SU-DHL-6 (cell line): Measurements from ENCODE around the gene FMNL1.

Source experiments
- EZH2phosphoT487 ChIP-seq: fragments of 200-600 bp; sonication (generic), shearing (Covaris generic); conservative IDR thresholded peaks from 2 replicates; pipeline ENCODE4 v1.6.1; 2018; ENCODE audit warnings: mild to moderate bottlenecking, antibody characterized with exemption, low read length, moderate library complexity, mixed read lengths
- TF ChIP-seq, protein P1 (sequence below): fragments of 200-600 bp; sonication (generic); IDR thresholded peaks from one replicate; pipeline ENCODE4 v1.5.1; 2017; ENCODE audit warnings: antibody characterized with exemption, mild to moderate bottlenecking, low read length, moderate library complexity; ENCODE audit not compliant: insufficient read depth, poor library complexity, severe bottlenecking

GRCh38 chr17:45227926-45228762 lies 6.5 kb downstream of the FMNL1 start:
- TF ChIP-seq, protein P1, sequence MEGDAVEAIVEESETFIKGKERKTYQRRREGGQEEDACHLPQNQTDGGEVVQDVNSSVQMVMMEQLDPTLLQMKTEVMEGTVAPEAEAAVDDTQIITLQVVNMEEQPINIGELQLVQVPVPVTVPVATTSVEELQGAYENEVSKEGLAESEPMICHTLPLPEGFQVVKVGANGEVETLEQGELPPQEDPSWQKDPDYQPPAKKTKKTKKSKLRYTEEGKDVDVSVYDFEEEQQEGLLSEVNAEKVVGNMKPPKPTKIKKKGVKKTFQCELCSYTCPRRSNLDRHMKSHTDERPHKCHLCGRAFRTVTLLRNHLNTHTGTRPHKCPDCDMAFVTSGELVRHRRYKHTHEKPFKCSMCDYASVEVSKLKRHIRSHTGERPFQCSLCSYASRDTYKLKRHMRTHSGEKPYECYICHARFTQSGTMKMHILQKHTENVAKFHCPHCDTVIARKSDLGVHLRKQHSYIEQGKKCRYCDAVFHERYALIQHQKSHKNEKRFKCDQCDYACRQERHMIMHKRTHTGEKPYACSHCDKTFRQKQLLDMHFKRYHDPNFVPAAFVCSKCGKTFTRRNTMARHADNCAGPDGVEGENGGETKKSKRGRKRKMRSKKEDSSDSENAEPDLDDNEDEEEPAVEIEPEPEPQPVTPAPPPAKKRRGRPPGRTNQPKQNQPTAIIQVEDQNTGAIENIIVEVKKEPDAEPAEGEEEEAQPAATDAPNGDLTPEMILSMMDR: no peak
- TF ChIP-seq EZH2phosphoT487: no peak
